HG03175 (cell line): ENCODE data around the gene MROH2B.
"Not testable (repeated sequence)": the region's sequence is repeated elsewhere in the genome, so short reads cannot be mapped to it uniquely, and the experiment has no call there.

Source experiments
- ATAC-seq: cut with Tn5 transposase; IDR thresholded peaks from one replicate; pipeline ENCODE4 v1.9.1; 2021; ENCODE audit warnings: mild to moderate bottlenecking, moderate library complexity; ENCODE audit not compliant: unreplicated experiment

MROH2B gene

GRCh38 chr5:41032973-41033372 is 38.2 kb downstream of the MROH2B start:
- ATAC-seq, result no peak

- ATAC-seq, result not testable (repeated sequence)
Measured at GRCh38 chr5:41022600-41022999, 48.5 kb downstream of the MROH2B start.

- ATAC-seq, result no peak
Measured at GRCh38 chr5:41012318-41012717, 58.8 kb downstream of the MROH2B start.

GRCh38 chr5:41010572-41010971 is 60.6 kb downstream of the MROH2B start:
- ATAC-seq, result no peak

GRCh38 chr5:41009232-41009631 is 61.9 kb downstream of the MROH2B start:
- ATAC-seq, result no peak

GRCh38 chr5:41004931-41005330 is 66.2 kb downstream of the MROH2B start:
- no peak for ATAC-seq

- no peak for ATAC-seq
Measured at GRCh38 chr5:41003670-41004376, 67.3 kb downstream of the MROH2B start.

GRCh38 chr5:40999966-41000365 is 71.2 kb downstream of the MROH2B start:
- no peak for ATAC-seq

- no peak for ATAC-seq
Measured at GRCh38 chr5:40999142-40999541, 72.0 kb downstream of the MROH2B start.

- no peak for ATAC-seq
Measured at GRCh38 chr5:40995801-40996586, 75.1 kb downstream of the MROH2B start.

GRCh38 chr5:40991981-40992559 is 79.1 kb downstream of the MROH2B start:
- ATAC-seq, result no peak

- no peak for ATAC-seq
Measured at GRCh38 chr5:40991168-40991980, 79.8 kb downstream of the MROH2B start.

GRCh38 chr5:40988746-40989510 is 82.2 kb downstream of the MROH2B start:
- ATAC-seq, result no peak

- ATAC-seq, result no peak
Measured at GRCh38 chr5:40987349-40987748, 83.8 kb downstream of the MROH2B start.

GRCh38 chr5:40986666-40987065 is 84.5 kb downstream of the MROH2B start:
- ATAC-seq, result no peak

- ATAC-seq, result no peak
Measured at GRCh38 chr5:40985501-40985900, 85.6 kb downstream of the MROH2B start.

- ATAC-seq, result no peak
Measured at GRCh38 chr5:40984884-40985283, 86.3 kb downstream of the MROH2B start.

GRCh38 chr5:40983781-40984180 is 87.4 kb downstream of the MROH2B start:
- ATAC-seq, result no peak

GRCh38 chr5:40981420-40981819 is 89.7 kb downstream of the MROH2B start:
- ATAC-seq, result no peak

- no peak for ATAC-seq
Measured at GRCh38 chr5:40976836-40977235, 94.3 kb downstream of the MROH2B start.
